Endothelial cell of umbilical vein (primary cell): ENCODE measurements around the gene MIER3. TPM values are rescaled to one million over a fixed set of nuclear protein-coding genes. Genes with fewer than 3 reads are reported as not detected.

ENCODE experiments used
- polyA plus RNA-seq, 4 experiments: library from polyadenylated mRNA; depleted of rRNA in 3 of 4; stranded (reverse) in 3 of 4; unstranded in 1 of 4; fragments of >200 nt; gene quantifications; 2 replicates each; pipeline versions ENCODE4 v1.2.1 to v1.2.3, GENCODE V29; 2011 to 2012; ENCODE audit warnings: missing spikeins in 1 of 4
- total RNA-seq: library from RNA; stranded (reverse); gene quantifications from 2 replicates; pipeline ENCODE4 v1.2.3, GENCODE V29; 2021

Gene MIER3
- total and polyA plus RNA-seq, 2 donors (not counting 3 experiments of a cell fraction or from before 2014, with no cell fraction given) = 6.6 to 20.5 TPM

Other genes with a start within 250 kb of the MIER3 start
- gene MAP3K1, start 136.6 kb downstream of the MIER3 start, total RNA-seq = 12.5 and 14.4 TPM in 2 replicates
- gene MAP3K1, start 136.6 kb downstream of the MIER3 start, polyA plus RNA-seq = 4.8 and 5.7 TPM in 2 replicates
- 3.6 and 7.1 TPM in 2 replicates for gene SETD9, start 42.5 kb downstream of the MIER3 start, total RNA-seq
- gene SETD9, start 42.5 kb downstream of the MIER3 start, polyA plus RNA-seq = 7.1 and 7.9 TPM in 2 replicates
- gene GPBP1, start 221.9 kb upstream of the MIER3 start, total RNA-seq = 48.2 and 57.4 TPM in 2 replicates
- gene GPBP1, start 221.9 kb upstream of the MIER3 start, polyA plus RNA-seq = 8.7 and 11.7 TPM in 2 replicates